ENCODE measurements around the gene SYT1. TPM values are rescaled to one million over a fixed set of nuclear protein-coding genes. Genes with fewer than 3 reads are reported as not detected.

Gene SYT1
- total RNA-seq, 1 experiment from 2014 or later, result 1.3 TPM

DNA sequence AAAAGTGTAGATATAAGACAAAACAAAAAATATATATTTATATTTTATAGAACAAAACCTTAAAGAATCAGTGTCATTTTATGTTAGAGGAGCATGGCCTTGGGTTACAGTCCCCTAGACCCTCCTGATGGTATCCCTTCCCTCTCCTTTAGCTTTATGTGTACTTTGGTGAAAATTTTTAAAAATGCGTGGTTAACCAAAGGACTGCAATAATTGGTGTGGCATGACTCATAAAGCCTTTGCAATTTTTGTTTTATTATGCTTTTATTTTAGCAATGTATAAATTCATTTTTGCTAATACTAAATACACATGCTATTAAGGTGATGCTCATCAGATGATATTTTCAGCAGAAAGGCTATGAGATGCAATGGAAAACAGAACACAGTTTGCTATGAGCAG is 264.4 kb downstream of the SYT1 start:
- TF ChIP-seq CTCF (IDR thresholded peaks at IDR 0.05; ENCODE audit: unreplicated experiment), result no peak
- intact Hi-C loops (cut with micrococcal nuclease; ENCODE audit: unreplicated experiment), result no loop called here
- CTCF ChIA-PET, result no interaction called here
- no TSS peak for BruUV-seq (replicated peaks)
- Mint-ChIP-seq H3K4me3 (ENCODE audit: low read depth, unreplicated experiment) (no peak overlapping the region), H3K27ac (ENCODE audit: unreplicated experiment) (no peak overlapping the region), H3K9me3 (ENCODE audit: low read depth, unreplicated experiment) (no peaks in the 10 kb centered on the region), H3K4me1 (ENCODE audit: low read depth, unreplicated experiment) (no peaks in the 10 kb centered on the region), H3K36me3 (ENCODE audit: insufficient read depth, unreplicated experiment) (no peaks in the 10 kb centered on the region), H3K27me3 (ENCODE audit: unreplicated experiment) (no peaks in the 10 kb centered on the region)
- DNase-seq, result no peak

DNA sequence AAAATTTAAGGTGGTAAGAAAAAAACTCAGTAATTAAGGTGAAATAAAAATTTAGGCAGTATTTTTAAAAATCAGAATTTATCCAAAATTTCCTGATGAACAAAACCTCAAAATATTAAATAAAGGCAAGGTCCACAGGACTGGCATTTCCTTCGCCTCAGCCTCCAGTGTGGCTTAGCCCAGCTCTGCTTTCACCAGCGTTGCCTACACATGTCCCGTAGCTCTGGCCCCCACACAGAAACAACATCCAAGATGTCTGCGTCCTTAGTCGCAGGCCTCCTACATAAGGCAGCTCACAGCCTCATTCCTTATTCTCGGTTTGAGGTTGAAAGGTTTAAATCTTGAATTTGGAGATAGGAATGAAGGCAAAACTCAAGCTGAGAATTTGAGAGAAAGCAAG is 274.3 kb downstream of the SYT1 start:
- H3K9me3 Mint-ChIP-seq (ENCODE audit: low read depth, unreplicated experiment), result no peaks in the 10 kb centered on the region

DNA sequence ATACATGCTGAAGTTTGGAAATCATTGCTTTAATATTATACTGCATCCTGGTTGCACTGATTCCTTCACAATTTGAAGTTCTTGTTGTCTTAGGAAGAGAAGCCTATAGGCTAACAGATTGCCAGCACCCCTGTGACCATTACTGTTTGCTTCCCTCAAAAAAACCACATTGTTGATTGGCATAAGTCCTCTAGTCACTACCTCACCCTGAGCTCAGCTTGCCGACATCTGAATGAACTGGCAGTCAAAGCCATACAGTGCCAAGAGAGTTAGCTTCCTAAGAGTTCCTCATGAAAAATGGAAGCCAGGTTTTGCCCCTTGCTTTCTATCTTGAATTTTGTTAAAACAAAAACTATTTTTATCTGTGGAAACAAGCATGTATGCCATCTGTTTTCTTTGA is 276.1 kb downstream of the SYT1 start:
- Mint-ChIP-seq H3K27me3 (ENCODE audit: unreplicated experiment) (no peaks in the 10 kb centered on the region), H3K27ac (ENCODE audit: unreplicated experiment) (no peak overlapping the region), H3K36me3 (ENCODE audit: insufficient read depth, unreplicated experiment) (no peaks in the 10 kb centered on the region), H3K4me1 (ENCODE audit: low read depth, unreplicated experiment) (no peaks in the 10 kb centered on the region), H3K4me3 (ENCODE audit: low read depth, unreplicated experiment) (no peak overlapping the region), H3K9me3 (ENCODE audit: low read depth, unreplicated experiment) (no peaks in the 10 kb centered on the region)
- intact Hi-C loops (cut with micrococcal nuclease; ENCODE audit: unreplicated experiment), result no loop called here
- TF ChIP-seq CTCF (IDR thresholded peaks at IDR 0.05; ENCODE audit: unreplicated experiment), result no peak
- DNase-seq, result no peak
- no TSS peak for BruUV-seq (replicated peaks)
- CTCF ChIA-PET, result no interaction called here

More for the DNA sequence above, 274.3 kb downstream of the SYT1 start:
- Mint-ChIP-seq H3K27ac (ENCODE audit: unreplicated experiment) (no peak overlapping the region), H3K4me3 (ENCODE audit: low read depth, unreplicated experiment) (no peak overlapping the region), H3K4me1 (ENCODE audit: low read depth, unreplicated experiment) (no peaks in the 10 kb centered on the region), H3K36me3 (ENCODE audit: insufficient read depth, unreplicated experiment) (no peaks in the 10 kb centered on the region), H3K27me3 (ENCODE audit: unreplicated experiment) (no peaks in the 10 kb centered on the region)
- no TSS peak for BruUV-seq (replicated peaks)
- no peak for DNase-seq
- intact Hi-C loops (cut with micrococcal nuclease; ENCODE audit: unreplicated experiment), result no loop called here
- TF ChIP-seq CTCF (IDR thresholded peaks at IDR 0.05; ENCODE audit: unreplicated experiment), result no peak
- CTCF ChIA-PET, result no interaction called here

- H3K36me3 Mint-ChIP-seq (ENCODE audit: insufficient read depth, unreplicated experiment), result no peaks in the 10 kb centered on the region
- no peaks in the 10 kb centered on the region for H3K27me3 Mint-ChIP-seq (ENCODE audit: unreplicated experiment)
- no TSS peak for BruUV-seq (replicated peaks)
- DNase-seq, result no peak
- H3K4me3 Mint-ChIP-seq (ENCODE audit: low read depth, unreplicated experiment), result no peak overlapping the region
- no peaks in the 10 kb centered on the region for H3K4me1 Mint-ChIP-seq (ENCODE audit: low read depth, unreplicated experiment)
- no peak overlapping the region for H3K27ac Mint-ChIP-seq (ENCODE audit: unreplicated experiment)
- no peak for TF ChIP-seq CTCF (IDR thresholded peaks at IDR 0.05; ENCODE audit: unreplicated experiment)
- no peaks in the 10 kb centered on the region for H3K9me3 Mint-ChIP-seq (ENCODE audit: low read depth, unreplicated experiment)
- intact Hi-C loops (cut with micrococcal nuclease; ENCODE audit: unreplicated experiment), result no loop called here
- CTCF ChIA-PET, result interaction anchor here (0.6 kb wide), 1 partner anchor 1645 kb away, joined by 3 read pairs; no protein-coding TSS in a partner anchor
Measured at GRCh38 chr12:79141776-79142175, 277.2 kb downstream of the SYT1 start.

All from Calu3 (cell line).